Kidney glomerular epithelial cell (primary cell): ENCODE data around the gene KRT7.
"Not testable (repeated sequence)": the region's sequence is repeated elsewhere in the genome, so short reads cannot be mapped to it uniquely, and the experiment has no call there.

ENCODE experiments used
- DNase-seq: peaks from one replicate; lab custom pipeline; 2025; lab: John Stamatoyannopoulos, UW

KRT7 gene

GRCh38 chr12:52243856-52244614 is 11.0 kb downstream of the KRT7 start:
- DNase-seq, result peak; percentile 93

- DNase-seq, result no peak
Measured at GRCh38 chr12:52244615-52244994, 11.6 kb downstream of the KRT7 start.

- DNase-seq, result no peak
Measured at GRCh38 chr12:52245259-52245961, 12.4 kb downstream of the KRT7 start.

- DNase-seq, result no peak
Measured at GRCh38 chr12:52245962-52246569, 13.0 kb downstream of the KRT7 start.

GRCh38 chr12:52246720-52247621 is 13.9 kb downstream of the KRT7 start:
- no peak for DNase-seq

- no peak for DNase-seq
Measured at GRCh38 chr12:52247622-52248540, 14.8 kb downstream of the KRT7 start.

GRCh38 chr12:52248541-52249461 is 15.8 kb downstream of the KRT7 start:
- no peak for DNase-seq

- DNase-seq, result no peak
Measured at GRCh38 chr12:52249511-52250047, 16.5 kb downstream of the KRT7 start.

GRCh38 chr12:52250048-52250990 is 17.3 kb downstream of the KRT7 start:
- DNase-seq, result no peak

- DNase-seq, result no peak
Measured at GRCh38 chr12:52251367-52252051, 18.5 kb downstream of the KRT7 start.

- DNase-seq, result not testable (repeated sequence)
Measured at GRCh38 chr12:52252175-52252615, 19.2 kb downstream of the KRT7 start.

- peak; percentile 74 for DNase-seq
Measured at GRCh38 chr12:52252728-52253343, 19.8 kb downstream of the KRT7 start.

GRCh38 chr12:52253391-52254179 is 20.5 kb downstream of the KRT7 start:
- no peak for DNase-seq

GRCh38 chr12:52254180-52254964 is 21.3 kb downstream of the KRT7 start:
- no peak for DNase-seq

GRCh38 chr12:52254965-52255751 is 22.1 kb downstream of the KRT7 start:
- no peak for DNase-seq
